ENCODE data around the gene UBXN7. TPM values are rescaled to one million over a fixed set of nuclear protein-coding genes. Genes with fewer than 3 reads are reported as not detected.

The UBXN7 gene
- total and polyA plus RNA-seq, 9 of the 15 experiments (the other 6 are each of a cell fraction or from before 2014, with no cell fraction given), result 3.5 to 44.6 (median 13.4) TPM

DNA sequence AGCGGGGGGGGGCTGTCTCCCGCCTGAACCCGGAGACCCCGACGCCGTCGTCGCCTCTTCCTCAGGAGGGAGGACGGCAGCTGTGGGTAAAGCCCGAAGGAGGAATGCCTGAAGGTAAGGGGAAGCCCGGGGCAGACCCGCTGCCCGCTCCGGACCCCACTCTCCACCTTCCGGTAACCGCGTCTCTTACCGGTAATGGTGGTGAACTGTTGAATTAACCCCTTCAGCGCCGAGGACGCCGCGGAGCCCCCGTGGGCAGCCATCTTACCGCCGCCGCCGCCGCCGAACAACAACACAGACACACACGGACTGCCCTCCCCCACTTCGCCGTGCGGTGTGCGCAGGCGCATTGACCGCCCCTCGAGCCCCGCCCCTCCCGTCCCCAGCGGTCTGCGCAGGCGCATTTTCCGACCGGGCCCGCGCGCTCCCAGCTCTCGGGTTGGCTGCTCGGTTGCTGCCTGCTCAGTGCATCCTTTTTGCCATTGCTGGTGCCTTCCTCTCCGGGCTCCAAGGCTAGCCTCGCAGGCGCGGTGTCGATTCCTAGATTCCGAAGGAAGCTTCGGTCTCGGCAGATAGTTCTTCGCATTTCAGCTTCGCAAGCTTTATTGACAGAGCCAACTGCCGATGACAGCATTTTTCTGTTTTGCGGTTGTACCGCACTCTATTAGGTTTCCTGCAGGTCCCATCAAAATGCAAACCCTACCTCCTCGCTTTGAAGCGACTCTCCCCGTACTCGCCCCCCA is at the start of gene UBXN7 (continued):
- TF ChIP-seq, protein P1, sequence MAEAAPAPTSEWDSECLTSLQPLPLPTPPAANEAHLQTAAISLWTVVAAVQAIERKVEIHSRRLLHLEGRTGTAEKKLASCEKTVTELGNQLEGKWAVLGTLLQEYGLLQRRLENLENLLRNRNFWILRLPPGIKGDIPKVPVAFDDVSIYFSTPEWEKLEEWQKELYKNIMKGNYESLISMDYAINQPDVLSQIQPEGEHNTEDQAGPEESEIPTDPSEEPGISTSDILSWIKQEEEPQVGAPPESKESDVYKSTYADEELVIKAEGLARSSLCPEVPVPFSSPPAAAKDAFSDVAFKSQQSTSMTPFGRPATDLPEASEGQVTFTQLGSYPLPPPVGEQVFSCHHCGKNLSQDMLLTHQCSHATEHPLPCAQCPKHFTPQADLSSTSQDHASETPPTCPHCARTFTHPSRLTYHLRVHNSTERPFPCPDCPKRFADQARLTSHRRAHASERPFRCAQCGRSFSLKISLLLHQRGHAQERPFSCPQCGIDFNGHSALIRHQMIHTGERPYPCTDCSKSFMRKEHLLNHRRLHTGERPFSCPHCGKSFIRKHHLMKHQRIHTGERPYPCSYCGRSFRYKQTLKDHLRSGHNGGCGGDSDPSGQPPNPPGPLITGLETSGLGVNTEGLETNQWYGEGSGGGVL (CRISPR knock-in tag; IDR thresholded peaks at IDR 0.05), result no peak
- TF ChIP-seq CREB1 (IDR thresholded peaks at IDR 0.05), result peak; percentile 35
- 0 out of 2 replicates have a peak, but pooled peaks have one; percentile 63 for TF ChIP-seq CREB1 (CRISPR knock-in tag; IDR thresholded peaks at IDR 0.05)
- TF ChIP-seq CCNT2 (IDR thresholded peaks at IDR 0.05; ENCODE audit: borderline replicate concordance, extremely low read depth, insufficient read length, low read depth, low read length), result peak; percentile 63
- no peak for TF ChIP-seq HNRNPL (IDR thresholded peaks at IDR 0.05; ENCODE audit: low read depth, low read length)
- TF ChIP-seq, protein P2, sequence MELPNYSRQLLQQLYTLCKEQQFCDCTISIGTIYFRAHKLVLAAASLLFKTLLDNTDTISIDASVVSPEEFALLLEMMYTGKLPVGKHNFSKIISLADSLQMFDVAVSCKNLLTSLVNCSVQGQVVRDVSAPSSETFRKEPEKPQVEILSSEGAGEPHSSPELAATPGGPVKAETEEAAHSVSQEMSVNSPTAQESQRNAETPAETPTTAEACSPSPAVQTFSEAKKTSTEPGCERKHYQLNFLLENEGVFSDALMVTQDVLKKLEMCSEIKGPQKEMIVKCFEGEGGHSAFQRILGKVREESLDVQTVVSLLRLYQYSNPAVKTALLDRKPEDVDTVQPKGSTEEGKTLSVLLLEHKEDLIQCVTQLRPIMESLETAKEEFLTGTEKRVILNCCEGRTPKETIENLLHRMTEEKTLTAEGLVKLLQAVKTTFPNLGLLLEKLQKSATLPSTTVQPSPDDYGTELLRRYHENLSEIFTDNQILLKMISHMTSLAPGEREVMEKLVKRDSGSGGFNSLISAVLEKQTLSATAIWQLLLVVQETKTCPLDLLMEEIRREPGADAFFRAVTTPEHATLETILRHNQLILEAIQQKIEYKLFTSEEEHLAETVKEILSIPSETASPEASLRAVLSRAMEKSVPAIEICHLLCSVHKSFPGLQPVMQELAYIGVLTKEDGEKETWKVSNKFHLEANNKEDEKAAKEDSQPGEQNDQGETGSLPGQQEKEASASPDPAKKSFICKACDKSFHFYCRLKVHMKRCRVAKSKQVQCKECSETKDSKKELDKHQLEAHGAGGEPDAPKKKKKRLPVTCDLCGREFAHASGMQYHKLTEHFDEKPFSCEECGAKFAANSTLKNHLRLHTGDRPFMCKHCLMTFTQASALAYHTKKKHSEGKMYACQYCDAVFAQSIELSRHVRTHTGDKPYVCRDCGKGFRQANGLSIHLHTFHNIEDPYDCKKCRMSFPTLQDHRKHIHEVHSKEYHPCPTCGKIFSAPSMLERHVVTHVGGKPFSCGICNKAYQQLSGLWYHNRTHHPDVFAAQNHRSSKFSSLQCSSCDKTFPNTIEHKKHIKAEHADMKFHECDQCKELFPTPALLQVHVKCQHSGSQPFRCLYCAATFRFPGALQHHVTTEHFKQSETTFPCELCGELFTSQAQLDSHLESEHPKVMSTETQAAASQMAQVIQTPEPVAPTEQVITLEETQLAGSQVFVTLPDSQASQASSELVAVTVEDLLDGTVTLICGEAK (IDR thresholded peaks at IDR 0.05), result peak; percentile 74
- TF ChIP-seq, protein P2 (CRISPR knock-in tag; IDR thresholded peaks at IDR 0.05), result 0 out of 2 replicates have a peak, but pooled peaks have one; percentile 54
- no peak for TF ChIP-seq BACH1 (tag; IDR thresholded peaks at IDR 0.05)
- no peak for TF ChIP-seq HMG20B (CRISPR knock-in tag; IDR thresholded peaks at IDR 0.05)
- TF ChIP-seq ZNF77 (CRISPR knock-in tag; IDR thresholded peaks at IDR 0.05), result no peak
- peak; percentile 30; the same call in 1 of the 2 replicates for TF ChIP-seq SIN3B (IDR thresholded peaks at IDR 0.05; ENCODE audit: low read depth)
- TF ChIP-seq BCOR (IDR thresholded peaks at IDR 0.05), result no peak
- TF ChIP-seq PML (IDR thresholded peaks at IDR 0.05; ENCODE audit: low read length), result peak; percentile 46; the same call in 1 of the 2 replicates
- TF ChIP-seq L3MBTL2 (IDR thresholded peaks at IDR 0.05), result peak; percentile 59
- TF ChIP-seq KLF13 (tag; IDR thresholded peaks at IDR 0.05; ENCODE audit: borderline replicate concordance, low read depth), result no peak
- TF ChIP-seq TFAM (CRISPR knock-in tag; conservative IDR thresholded peaks at IDR 0.05), result no peak
- TF ChIP-seq TAF15 (IDR thresholded peaks at IDR 0.05; ENCODE audit: low read depth, low read length), result no peak
- no peak for TF ChIP-seq NONO (IDR thresholded peaks at IDR 0.05; ENCODE audit: low read depth in 2 of 2, low read length in 1 of 2)

Measured in K562 (cell line).